K562 (cell line): ENCODE data around the gene NALF2. TPM values are rescaled to one million over a fixed set of nuclear protein-coding genes. Genes with fewer than 3 reads are reported as not detected.

Source experiments
- ATAC-seq: fragments of 200-7000 bp; cut with Tn5 transposase; 3 replicates; pipeline ENCODE4 v1.9.1; 2020; ENCODE audit warnings: moderate library complexity
- BruUV-seq: library from RNA; stranded (reverse); fragments of 400-500 nt; replicated peaks from 2 replicates; lab custom pipeline; 2021; lab: Mats Ljungman, UMichigan
- CTCF ChIA-PET: fragments of 300-600 bp; formaldehyde crosslinking; extraction: SDS; loops from one replicate; lab custom pipeline; 2021; ENCODE audit warnings: low intra/inter-chr PET ratio; lab: Yijun Ruan, JAX
- POLR2A ChIA-PET: fragments of 300-600, 350-650 bp; sonication (Branson Sonifier 250); formaldehyde crosslinking; extraction: SDS; loops from one replicate; lab custom pipeline; 2021; ENCODE audit warnings: antibody characterized with exemption, inconsistent platforms; lab: Yijun Ruan, JAX
- DNase-seq, 4 experiments: peaks; one replicate each; pipeline versions ENCODE4 v3.0.0 to v3.0.0-alpha.2; 2011 to 2018; ENCODE audit warnings: low spot score in 3 of 4, mixed read lengths in 3 of 4; ENCODE audit errors: extremely low read depth in 1 of 4
- FAIRE-seq: peaks from 2 replicates; lab custom pipeline; 2011; peaks lifted over from hg19 to GRCh38; lab: Jason Lieb, UNC
- H2AFZ ChIP-seq: 2 replicates; pipeline ENCODE4 v1.6.0; 2011; ENCODE audit warnings: low read depth, low read length, control low read depth, inconsistent platforms
- H3K27ac ChIP-seq: fragments of 200-600 bp; 3 replicates; pipeline ENCODE4 v1.8.0; 2011; ENCODE audit warnings: low read depth, mild to moderate bottlenecking, control low read depth, inconsistent platforms, low read length, moderate library complexity, mixed read lengths; ENCODE audit errors: extremely low read depth
- H3K27me3 ChIP-seq, 2 experiments: fragments of 300-600 bp in 1 of 2; 2 replicates in 1 of 2; 3 replicates in 1 of 2; pipeline versions ENCODE4 v1.6.0 to v1.8.0; 2011; ENCODE audit warnings: inconsistent platforms in 2 of 2, low read length in 2 of 2, mild to moderate bottlenecking in 1 of 2, mixed read lengths in 1 of 2, moderate library complexity in 1 of 2; ENCODE audit not compliant: control insufficient read depth in 2 of 2, insufficient read depth in 2 of 2
- H3K36me3 ChIP-seq: fragments of 300-600 bp; 3 replicates; pipeline ENCODE4 v1.8.0; 2011; ENCODE audit warnings: mild to moderate bottlenecking, low read length, inconsistent platforms; ENCODE audit not compliant: control insufficient read depth, insufficient read depth
- H3K4me1 ChIP-seq, 2 experiments: fragments of 200-600 bp in 1 of 2; replicated peaks in 1 of 2; 2 replicates in 1 of 2; 3 replicates in 1 of 2; pipeline versions ENCODE4 v1.5.1 to v1.8.0; 2011; ENCODE audit warnings: inconsistent platforms in 2 of 2, low read length in 2 of 2, mild to moderate bottlenecking in 1 of 2, mixed read lengths in 1 of 2, moderate library complexity in 1 of 2; ENCODE audit not compliant: control insufficient read depth in 2 of 2, insufficient read depth in 2 of 2
- H3K4me2 ChIP-seq: 2 replicates; pipeline ENCODE4 v1.6.1; 2011; ENCODE audit warnings: low read length, control low read depth, inconsistent platforms, mixed read lengths; ENCODE audit not compliant: insufficient read depth
- H3K4me3 ChIP-seq: fragments of 200-600 bp; sonication (generic), shearing (Covaris generic); 2 replicates; pipeline ENCODE4 v1.5.1; 2016; ENCODE audit warnings: control low read depth, inconsistent platforms
- H3K79me2 ChIP-seq: fragments of 200-600 bp; 3 replicates; pipeline ENCODE4 v1.8.0; 2011; ENCODE audit warnings: low read length, inconsistent platforms; ENCODE audit not compliant: control insufficient read depth, insufficient read depth
- H3K9ac ChIP-seq, 2 experiments: 2 replicates each; pipeline versions ENCODE4 v1.6.0 to v1.6.1; 2011; ENCODE audit warnings: low read depth in 2 of 2, low read length in 2 of 2, control low read depth in 1 of 2, inconsistent platforms in 1 of 2, mild to moderate bottlenecking in 1 of 2, mixed read lengths in 1 of 2; ENCODE audit not compliant: insufficient read depth in 1 of 2
- H3K9me1 ChIP-seq: one replicate; pipeline ENCODE4 v1.6.0; 2011; ENCODE audit warnings: inconsistent platforms, mild to moderate bottlenecking, low read length, moderate library complexity; ENCODE audit not compliant: control insufficient read depth, insufficient read depth
- H3K9me3 ChIP-seq: replicated peaks from 2 replicates; pipeline ENCODE4 v1.5.1; 2011; ENCODE audit warnings: low read depth, low read length, inconsistent platforms; ENCODE audit not compliant: control insufficient read depth, insufficient read depth
- H4K20me1 ChIP-seq: replicated peaks from 2 replicates; pipeline ENCODE4 v1.6.1; 2011; ENCODE audit warnings: low read length, inconsistent platforms, mixed read lengths; ENCODE audit not compliant: control insufficient read depth, insufficient read depth
- BDP1 ChIP-seq: IDR thresholded peaks from 3 replicates; pipeline ENCODE4 v1.6.1; 2011; ENCODE audit not compliant: insufficient read length, insufficient read depth
- CBFB ChIP-seq: sonication (generic); formaldehyde crosslinking; IDR thresholded peaks from 2 replicates; pipeline ENCODE4 v1.4.0; 2020; ENCODE audit warnings: mild to moderate bottlenecking, missing genetic modification reagents
- CCAR2 ChIP-seq: fragments of 200-400 bp; formaldehyde crosslinking; IDR thresholded peaks from 2 replicates; pipeline ENCODE4 v1.6.1; 2017; ENCODE audit warnings: mild to moderate bottlenecking, low read depth, low read length
- FIP1L1 ChIP-seq: fragments of 200-400 bp; formaldehyde crosslinking; IDR thresholded peaks from 2 replicates; pipeline ENCODE4 v1.6.1; 2018; ENCODE audit warnings: mild to moderate bottlenecking, low read depth, low read length; ENCODE audit not compliant: poor library complexity, severe bottlenecking
- GATA2 ChIP-seq: sonication (generic); formaldehyde crosslinking; IDR thresholded peaks from 2 replicates; pipeline ENCODE4 v1.4.0; 2020; ENCODE audit warnings: mild to moderate bottlenecking, missing genetic modification reagents
- GTF2A2 ChIP-seq: IDR thresholded peaks from 2 replicates; pipeline ENCODE4 v1.6.1; 2016; ENCODE audit warnings: mild to moderate bottlenecking, missing genetic modification characterization, missing compliant biosample characterization
- NFIC ChIP-seq: fragments of 450-650 bp; IDR thresholded peaks from 2 replicates; pipeline ENCODE4 v1.6.1; 2017; ENCODE audit warnings: mild to moderate bottlenecking, inconsistent platforms
- PHB2 ChIP-seq: fragments of 450-650 bp; IDR thresholded peaks from 2 replicates; pipeline ENCODE4 v1.6.1; 2017; ENCODE audit warnings: low read depth
- POLR2AphosphoS2 ChIP-seq: IDR thresholded peaks from 2 replicates; pipeline ENCODE4 v1.6.1; 2012; ENCODE audit warnings: low read length, improper control_type of control experiment
- ZNF384 ChIP-seq: IDR thresholded peaks from 2 replicates; pipeline ENCODE4 v1.6.1; 2012; ENCODE audit warnings: low read depth, low read length, improper control_type of control experiment
- in situ Hi-C: fragments of 300-500 bp; cut with MboI; formaldehyde crosslinking; loops from 4 replicates; pipeline ENCODE4 v1.15.0; 2018; ENCODE audit warnings: inconsistent platforms, mixed read lengths
- intact Hi-C: fragments of 100-400 bp; cut with micrococcal nuclease; formaldehyde crosslinking; loops from 2 replicates; pipeline ENCODE4 v1.14.2; 2022
- polyA plus RNA-seq, 8 experiments: library from polyadenylated mRNA; depleted of rRNA in 4 of 8; stranded (reverse) in 5 of 8; unstranded in 3 of 8; fragments of >200 nt; fragmentation: Nextera tagmentation in 2 of 8; fragmentation: Illumina TruSeq in 1 of 8; extraction: Ambion mirVana in 2 of 8; extraction: Trizol in 1 of 8; gene quantifications; 2 replicates each; pipeline versions ENCODE4 v1.2.1 to v1.2.3, GENCODE V29; 2011 to 2014; ENCODE audit warnings: inconsistent platforms in 1 of 8, missing spikeins in 1 of 8
- total RNA-seq, 7 experiments: library from RNA; depleted of rRNA in 6 of 7; stranded (reverse); fragments of >200 nt in 6 of 7; fragmentation: Illumina TruSeq in 2 of 7; extraction: Trizol in 2 of 7; gene quantifications; 2 replicates each; pipeline versions ENCODE4 v1.2.1 to v1.2.3, GENCODE V29; 2011 to 2021; ENCODE audit warnings: low replicate concordance in 1 of 7
- TF ChIP-seq, protein P1 (sequence below): fragments of 250-450 bp; sonication (Bioruptor Pico); IDR thresholded peaks from 2 replicates; pipeline ENCODE4 v1.5.1; 2021; ENCODE audit warnings: mild to moderate bottlenecking
- TF ChIP-seq, protein P2 (sequence below): sonication (generic); formaldehyde crosslinking; IDR thresholded peaks from 2 replicates; pipeline ENCODE4 v1.9.0; 2022; ENCODE audit warnings: mild to moderate bottlenecking, missing genetic modification reagents

NALF2 gene
- total and polyA plus RNA-seq, 9 of the 15 experiments (the other 6 are each of a cell fraction or from before 2014, with no cell fraction given), result not detected

DNA sequence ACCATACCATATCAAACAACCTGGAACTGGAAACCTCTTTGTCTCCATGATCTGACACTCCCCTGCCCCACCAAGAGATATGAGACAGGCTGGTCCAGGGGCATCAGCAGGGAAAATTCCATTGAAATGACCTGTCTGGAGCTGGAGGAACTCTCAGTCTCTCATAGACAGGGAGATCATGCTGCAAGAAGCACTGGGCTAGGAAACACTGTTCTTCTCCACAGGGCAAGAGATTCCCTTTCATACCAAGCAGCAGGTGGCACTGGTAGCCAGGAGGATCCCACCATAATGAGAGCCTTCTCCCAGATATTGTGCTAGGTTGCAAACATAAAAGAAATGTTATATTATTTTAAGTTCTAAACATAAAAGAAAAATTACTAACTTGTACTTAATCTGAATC, 14.5 kb upstream of the NALF2 start:
- in situ Hi-C loops (loop anchor here (10.0 kb wide), 1 partner anchor 605 kb away; no protein-coding TSS in a partner anchor), intact Hi-C loops (loop anchor here (5.0 kb wide), 1 partner anchor 543 kb away; no protein-coding TSS in a partner anchor)
- TF ChIP-seq GTF2A2 (tag) (no peak), CBFB (CRISPR knock-in tag) (no peak), NFIC (no peak), POLR2AphosphoS2 (no peak), FIP1L1 (no peak), PHB2 (no peak), BDP1 (no peak), CCAR2 (no peak), GATA2 (CRISPR knock-in tag) (no peak), ZNF384 (no peak)
- TF ChIP-seq, protein P1, sequence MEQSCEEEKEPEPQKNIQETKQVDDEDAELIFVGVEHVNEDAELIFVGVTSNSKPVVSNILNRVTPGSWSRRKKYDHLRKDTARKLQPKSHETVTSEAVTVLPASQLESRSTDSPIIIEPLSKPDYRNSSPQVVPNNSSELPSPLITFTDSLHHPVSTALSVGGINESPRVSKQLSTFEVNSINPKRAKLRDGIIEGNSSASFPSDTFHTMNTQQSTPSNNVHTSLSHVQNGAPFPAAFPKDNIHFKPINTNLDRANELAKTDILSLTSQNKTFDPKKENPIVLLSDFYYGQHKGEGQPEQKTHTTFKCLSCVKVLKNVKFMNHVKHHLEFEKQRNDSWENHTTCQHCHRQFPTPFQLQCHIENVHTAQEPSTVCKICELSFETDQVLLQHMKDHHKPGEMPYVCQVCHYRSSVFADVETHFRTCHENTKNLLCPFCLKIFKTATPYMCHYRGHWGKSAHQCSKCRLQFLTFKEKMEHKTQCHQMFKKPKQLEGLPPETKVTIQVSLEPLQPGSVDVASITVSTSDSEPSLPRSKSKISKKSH (CRISPR knock-in tag), result no peak
- TF ChIP-seq, protein P2, sequence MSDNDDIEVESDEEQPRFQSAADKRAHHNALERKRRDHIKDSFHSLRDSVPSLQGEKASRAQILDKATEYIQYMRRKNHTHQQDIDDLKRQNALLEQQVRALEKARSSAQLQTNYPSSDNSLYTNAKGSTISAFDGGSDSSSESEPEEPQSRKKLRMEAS, result no peak
- Histone ChIP-seq H2AFZ (no peak overlapping the region), H4K20me1 (no peaks in the 10 kb centered on the region), H3K9ac (no peak overlapping the region), H3K9me1 (no peaks in the 10 kb centered on the region), H3K9me3 (no peaks in the 10 kb centered on the region), H3K4me3 (no peak overlapping the region), H3K36me3 (no peaks in the 10 kb centered on the region), H3K27ac (no peak overlapping the region), H3K79me2 (no peaks in the 10 kb centered on the region), H3K4me2 (no peak overlapping the region), H3K27me3 (no peaks in the 10 kb centered on the region), H3K4me1 (no peaks in the 10 kb centered on the region; a peak in 1 of 5 replicates)
- no TSS peak for BruUV-seq
- DNase-seq (no peak), FAIRE-seq (no peak), ATAC-seq (no peak)
- ChIA-PET CTCF (no interaction called here), POLR2A (no interaction called here)
